Keratinocyte (primary cell): ENCODE data around the gene KAT8. TPM values are rescaled to one million over a fixed set of nuclear protein-coding genes. Genes with fewer than 3 reads are reported as not detected.
"Not testable (repeated sequence)": the region's sequence is repeated elsewhere in the genome, so short reads cannot be mapped to it uniquely, and the experiment has no call there.

Source experiments
- DNase-seq: peaks from one replicate; pipeline ENCODE4 v3.0.0-alpha.2; 2011; ENCODE audit warnings: low read depth, missing footprints, low spot score
- FAIRE-seq: peaks from 2 replicates; lab custom pipeline; 2011; peaks lifted over from hg19 to GRCh38; lab: Jason Lieb, UNC
- H2AFZ ChIP-seq: 2 replicates; pipeline ENCODE4 v1.6.0; 2012; ENCODE audit warnings: low read length, control low read depth, inconsistent platforms; ENCODE audit not compliant: control insufficient read depth
- H3K27ac ChIP-seq: 2 replicates; pipeline ENCODE4 v1.5.1; 2011; ENCODE audit warnings: low read length; ENCODE audit not compliant: control insufficient read depth, insufficient read depth
- H3K27me3 ChIP-seq: 3 replicates; pipeline ENCODE4 v1.6.0; 2011; ENCODE audit warnings: low read length; ENCODE audit not compliant: control insufficient read depth, insufficient read depth; ENCODE audit errors: extremely low read depth
- H3K36me3 ChIP-seq, 2 experiments: 2 replicates in 1 of 2; 3 replicates in 1 of 2; pipeline ENCODE4 v1.5.1; 2011; ENCODE audit warnings: low read length in 2 of 2, mild to moderate bottlenecking in 1 of 2; ENCODE audit not compliant: control insufficient read depth in 2 of 2, insufficient read depth in 2 of 2; ENCODE audit errors: extremely low read depth in 1 of 2
- H3K4me1 ChIP-seq: 3 replicates; pipeline ENCODE4 v1.5.1; 2011; ENCODE audit warnings: low read length; ENCODE audit not compliant: control insufficient read depth, insufficient read depth; ENCODE audit errors: extremely low read depth
- H3K4me2 ChIP-seq: 3 replicates; pipeline ENCODE4 v1.6.0; 2011; ENCODE audit warnings: low read depth, low read length; ENCODE audit not compliant: control insufficient read depth, insufficient read depth; ENCODE audit errors: extremely low read depth
- H3K4me3 ChIP-seq, 3 experiments: fragments of 200-600 bp in 1 of 3; sonication (generic) in 1 of 3; 2 replicates in 2 of 3; 3 replicates in 1 of 3; pipeline ENCODE4 v1.5.1; 2011 to 2016; ENCODE audit warnings: low read length in 3 of 3, mild to moderate bottlenecking in 3 of 3, control low read depth in 2 of 3, inconsistent platforms in 1 of 3, low read depth in 1 of 3, mixed read lengths in 1 of 3, mixed run types in 1 of 3, moderate library complexity in 1 of 3; ENCODE audit not compliant: control insufficient read depth in 2 of 3, insufficient read depth in 2 of 3; ENCODE audit errors: extremely low read depth in 1 of 3
- H3K79me2 ChIP-seq: 2 replicates; pipeline ENCODE4 v1.6.0; 2012; ENCODE audit warnings: low read length; ENCODE audit not compliant: control insufficient read depth, insufficient read depth
- H3K9ac ChIP-seq: 3 replicates; pipeline ENCODE4 v1.6.0; 2011; ENCODE audit warnings: low read length; ENCODE audit not compliant: control insufficient read depth, insufficient read depth; ENCODE audit errors: extremely low read depth
- H3K9me1 ChIP-seq: 3 replicates; pipeline ENCODE4 v1.6.0; 2011; ENCODE audit warnings: low read length; ENCODE audit not compliant: control insufficient read depth, insufficient read depth; ENCODE audit errors: extremely low read depth
- H3K9me3 ChIP-seq: 2 replicates; pipeline ENCODE4 v1.5.1; 2012; ENCODE audit warnings: low read depth, low read length; ENCODE audit not compliant: control insufficient read depth
- H4K20me1 ChIP-seq: 3 replicates; pipeline ENCODE4 v1.6.0; 2011; ENCODE audit warnings: low read length; ENCODE audit not compliant: control insufficient read depth, insufficient read depth; ENCODE audit errors: extremely low read depth
- EZH2 ChIP-seq: IDR thresholded peaks from one replicate; pipeline ENCODE4 v1.6.1; 2012; ENCODE audit warnings: inconsistent platforms, mild to moderate bottlenecking, low read length, moderate library complexity
- dilution Hi-C: fragments of 300-500 bp; cut with MboI; formaldehyde crosslinking; loops from one replicate; pipeline ENCODE4 v1.7.0; 2020; ENCODE audit warnings: low sequenced_read_pairs; ENCODE audit not compliant: extremely low pct_ligation_motif_present
- polyA plus RNA-seq, 5 experiments: library from polyadenylated mRNA; depleted of rRNA in 3 of 5; stranded (reverse) in 3 of 5; stranded (forward) in 1 of 5; unstranded in 1 of 5; fragments of >200 nt; gene quantifications; 1 replicate in 1 of 5; 2 replicates in 3 of 5; 3 replicates in 1 of 5; pipeline versions ENCODE4 v1.2.1 to v1.2.3, GENCODE V29; 2011 to 2012; ENCODE audit warnings: missing spikeins in 2 of 5, low read depth in 1 of 5, low replicate concordance in 1 of 5
- TF ChIP-seq, protein P1 (sequence below), 3 experiments: IDR thresholded peaks in 1 of 3; conservative IDR thresholded peaks in 1 of 3; optimal IDR thresholded peaks in 1 of 3; 2 replicates in 2 of 3; 3 replicates in 1 of 3; pipeline versions ENCODE3 to v1.5.1; 2011; ENCODE audit warnings: low read length in 3 of 3, mild to moderate bottlenecking in 3 of 3, moderate library complexity in 2 of 3, control low read depth in 1 of 3, inconsistent platforms in 1 of 3; ENCODE audit not compliant: insufficient read depth in 2 of 3; ENCODE audit errors: extremely low read depth in 1 of 3

KAT8 gene
- polyA plus RNA-seq, 1 donor (not counting 4 experiments of a cell fraction or from before 2014, with no cell fraction given) = 26.4 TPM

GRCh38 chr16:31094424-31095120, 22.9 kb upstream of the KAT8 start, which contains the start of gene VKORC1:
Gene VKORC1 (minus strand): TSS chr16:31094797. CDS start chr16:31094729, 68 bp downstream.
- peak; percentile 20 for FAIRE-seq
- Histone ChIP-seq H3K9ac (peak within 1 kb of the TSS; percentile 86), H3K9me3 (no peaks in the 10 kb centered on the region), H3K4me1 (peaks cover 9% of the 10 kb centered on the region), H3K4me3 (peak within 1 kb of the TSS; percentile 73 to 92 (median 92)), H3K9me1 (no peaks in the 10 kb centered on the region), H2AFZ (peak within 1 kb of the TSS; percentile 93), H3K27ac (peak within 1 kb of the TSS; percentile 82), H3K36me3 (peaks cover 4 to 7% of the 10 kb centered on the region in 2 experiments), H3K79me2 (peaks cover 22% of the 10 kb centered on the region), H3K4me2 (peak within 1 kb of the TSS; percentile 90), H4K20me1 (no peaks in the 10 kb centered on the region), H3K27me3 (no peaks in the 10 kb centered on the region)
- dilution Hi-C loops = no loop called here
- peak; percentile 88 for DNase-seq
- TF ChIP-seq, protein P1, sequence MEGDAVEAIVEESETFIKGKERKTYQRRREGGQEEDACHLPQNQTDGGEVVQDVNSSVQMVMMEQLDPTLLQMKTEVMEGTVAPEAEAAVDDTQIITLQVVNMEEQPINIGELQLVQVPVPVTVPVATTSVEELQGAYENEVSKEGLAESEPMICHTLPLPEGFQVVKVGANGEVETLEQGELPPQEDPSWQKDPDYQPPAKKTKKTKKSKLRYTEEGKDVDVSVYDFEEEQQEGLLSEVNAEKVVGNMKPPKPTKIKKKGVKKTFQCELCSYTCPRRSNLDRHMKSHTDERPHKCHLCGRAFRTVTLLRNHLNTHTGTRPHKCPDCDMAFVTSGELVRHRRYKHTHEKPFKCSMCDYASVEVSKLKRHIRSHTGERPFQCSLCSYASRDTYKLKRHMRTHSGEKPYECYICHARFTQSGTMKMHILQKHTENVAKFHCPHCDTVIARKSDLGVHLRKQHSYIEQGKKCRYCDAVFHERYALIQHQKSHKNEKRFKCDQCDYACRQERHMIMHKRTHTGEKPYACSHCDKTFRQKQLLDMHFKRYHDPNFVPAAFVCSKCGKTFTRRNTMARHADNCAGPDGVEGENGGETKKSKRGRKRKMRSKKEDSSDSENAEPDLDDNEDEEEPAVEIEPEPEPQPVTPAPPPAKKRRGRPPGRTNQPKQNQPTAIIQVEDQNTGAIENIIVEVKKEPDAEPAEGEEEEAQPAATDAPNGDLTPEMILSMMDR (optimal IDR thresholded peaks at IDR 0.05 in 1 of 3, IDR thresholded peaks at IDR 0.05 in 1 of 3, conservative IDR thresholded peaks at IDR 0.05 in 1 of 3; ENCODE audit: extremely low read depth in 1 of 3, insufficient read depth in 2 of 3, low read length in 3 of 3) = peak in 1 of 3 experiments; percentile 0
- TF ChIP-seq EZH2 = no peak

DNA sequence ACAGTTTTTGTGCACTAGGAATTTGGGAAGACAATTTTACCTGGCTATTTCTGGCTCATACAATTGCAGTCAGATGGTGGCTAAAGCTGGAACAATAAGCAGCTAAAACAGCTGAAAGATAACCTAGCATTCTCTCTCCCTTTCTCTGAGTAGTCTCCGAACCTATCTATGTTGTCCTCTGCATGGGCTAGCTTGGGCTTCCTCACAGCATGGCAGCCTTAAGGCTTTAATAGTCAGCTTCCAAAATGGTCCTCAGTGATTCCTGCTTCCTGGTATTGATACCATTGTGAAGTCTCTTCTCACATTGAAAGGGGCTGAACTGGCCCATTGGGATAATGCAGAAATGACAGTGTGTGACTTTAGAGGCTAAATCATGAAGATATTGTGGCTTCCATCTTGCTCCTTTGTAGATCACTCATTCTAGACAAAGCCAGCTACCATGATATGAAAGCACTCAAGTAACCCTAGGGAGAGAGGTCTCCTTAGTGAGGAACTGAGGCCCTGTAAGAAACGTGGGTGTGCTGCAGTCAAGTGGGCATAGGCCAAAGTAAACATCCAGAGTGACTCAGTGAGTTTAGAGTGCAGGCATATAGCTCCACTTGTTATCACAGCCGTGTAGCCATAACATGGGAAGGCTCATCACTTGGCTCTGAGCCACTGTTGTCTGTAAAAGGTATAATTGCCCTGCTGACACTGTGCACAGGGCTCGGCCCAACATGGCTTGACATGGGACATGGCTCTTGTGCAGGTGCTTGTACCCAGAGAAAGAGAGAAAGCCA, 17.4 kb upstream of the KAT8 start:
- no peak for DNase-seq

GRCh38 chr16:31100876-31101641, 16.4 kb upstream of the KAT8 start:
- H3K79me2 ChIP-seq, H3K27ac ChIP-seq, H3K4me3 ChIP-seq, H2AFZ ChIP-seq, H3K36me3 ChIP-seq, H3K4me1 ChIP-seq, H3K9me1 ChIP-seq, H3K4me2 ChIP-seq, H3K9ac ChIP-seq, H3K9me3 ChIP-seq, dilution Hi-C loops, H3K27me3 ChIP-seq, H4K20me1 ChIP-seq, FAIRE-seq, DNase-seq: not testable (repeated sequence)

More for the DNA sequence above, 17.4 kb upstream of the KAT8 start:
- Histone ChIP-seq H3K36me3 (no peaks in the 10 kb centered on the region), H2AFZ (no peak overlapping the region), H3K27ac (no peak overlapping the region), H3K9me1 (no peaks in the 10 kb centered on the region), H3K9me3 (no peaks in the 10 kb centered on the region), H3K27me3 (no peaks in the 10 kb centered on the region), H3K4me2 (no peak overlapping the region), H3K4me3 (no peak overlapping the region), H4K20me1 (no peaks in the 10 kb centered on the region), H3K4me1 (no peaks in the 10 kb centered on the region), H3K79me2 (no peaks in the 10 kb centered on the region), H3K9ac (no peak overlapping the region)
- FAIRE-seq = no peak
- no peak for TF ChIP-seq EZH2
- TF ChIP-seq, protein P1 (optimal IDR thresholded peaks at IDR 0.05 in 1 of 3, IDR thresholded peaks at IDR 0.05 in 1 of 3, conservative IDR thresholded peaks at IDR 0.05 in 1 of 3; ENCODE audit: extremely low read depth in 1 of 3, insufficient read depth in 2 of 3, low read length in 3 of 3) = no peak
- dilution Hi-C loops = no loop called here
